ENCODE measurements around the gene PRPF40B.

Gene PRPF40B

DNA sequence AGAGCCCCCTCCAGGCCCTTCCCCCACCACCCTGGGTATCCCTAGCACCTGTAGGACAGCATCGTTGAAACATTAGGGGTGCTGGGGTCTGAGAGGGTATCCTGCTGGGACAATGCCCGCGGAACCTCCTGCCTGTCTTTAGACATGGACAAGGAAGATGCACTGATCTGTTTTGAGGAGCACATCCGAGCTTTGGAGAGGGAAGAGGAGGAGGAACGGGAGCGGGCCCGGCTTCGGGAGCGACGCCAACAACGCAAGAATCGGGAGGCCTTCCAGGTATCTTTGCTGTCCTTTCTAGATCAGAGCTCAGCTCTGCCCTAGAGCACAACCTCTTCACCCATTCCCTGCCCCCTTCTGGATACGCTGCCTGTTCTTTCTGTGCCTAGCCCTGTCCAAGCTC, 13.2 kb downstream of the PRPF40B start:
- in situ Hi-C loops (cut with MboI; ENCODE audit: low sequenced_read_pairs), result no loop called here
- Histone ChIP-seq H3K4me1 (no peaks in the 10 kb centered on the region), H3K9me3 (no peaks in the 10 kb centered on the region), H3K36me3 (replicated peaks) (peaks cover 7% of the 10 kb centered on the region; the same call in 1 of the 2 replicates), H3K4me3 (no peak overlapping the region), H3K27me3 (ENCODE audit: low read depth) (no peaks in the 10 kb centered on the region)
- no peak for DNase-seq (ENCODE audit: low spot score in 2 of 2)

DNA sequence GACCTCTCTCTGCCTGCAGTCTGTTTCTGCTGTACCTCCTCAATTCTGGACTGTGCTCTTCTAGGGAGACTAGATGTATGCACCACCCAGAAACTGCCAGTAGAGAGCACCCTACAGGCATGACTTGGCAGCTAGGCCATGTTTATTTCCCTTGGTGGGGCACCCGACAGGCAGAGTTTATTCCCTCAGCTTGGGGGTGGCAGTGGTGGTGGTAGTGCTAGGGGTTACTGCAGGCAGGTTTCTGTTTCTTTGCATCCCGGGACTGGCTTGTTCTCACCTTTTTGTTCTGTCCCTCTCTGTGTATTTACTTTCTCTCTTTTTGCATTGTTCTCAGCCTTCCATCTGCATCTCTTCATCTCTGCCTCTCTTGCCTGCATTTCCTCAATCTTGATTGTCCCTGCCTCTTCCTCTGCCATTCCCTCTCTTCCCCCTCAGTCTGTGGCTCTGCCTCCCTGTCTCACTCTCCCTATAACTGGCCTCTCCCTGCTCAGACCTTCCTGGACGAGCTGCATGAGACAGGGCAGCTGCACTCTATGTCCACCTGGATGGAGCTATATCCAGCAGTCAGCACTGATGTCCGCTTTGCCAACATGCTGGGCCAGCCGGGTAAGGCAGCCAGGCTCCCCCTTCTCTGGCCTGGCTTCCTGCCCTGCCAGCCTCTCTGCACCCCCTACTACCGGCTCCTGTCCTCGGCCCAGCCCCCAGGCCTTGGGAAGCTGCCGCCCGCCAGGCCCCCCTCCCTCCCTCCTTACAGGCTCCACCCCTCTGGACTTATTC, 13.8 kb downstream of the PRPF40B start:
- Histone ChIP-seq H3K4me3 (no peak overlapping the region), H3K36me3 (replicated peaks) (peaks cover 7% of the 10 kb centered on the region; the same call in 1 of the 2 replicates), H3K4me1 (no peaks in the 10 kb centered on the region), H3K9me3 (no peaks in the 10 kb centered on the region), H3K27me3 (ENCODE audit: low read depth) (no peaks in the 10 kb centered on the region)
- peak; percentile 52 to 66 for DNase-seq (ENCODE audit: low spot score in 2 of 2)
- in situ Hi-C loops (cut with MboI; ENCODE audit: low sequenced_read_pairs), result no loop called here

DNA sequence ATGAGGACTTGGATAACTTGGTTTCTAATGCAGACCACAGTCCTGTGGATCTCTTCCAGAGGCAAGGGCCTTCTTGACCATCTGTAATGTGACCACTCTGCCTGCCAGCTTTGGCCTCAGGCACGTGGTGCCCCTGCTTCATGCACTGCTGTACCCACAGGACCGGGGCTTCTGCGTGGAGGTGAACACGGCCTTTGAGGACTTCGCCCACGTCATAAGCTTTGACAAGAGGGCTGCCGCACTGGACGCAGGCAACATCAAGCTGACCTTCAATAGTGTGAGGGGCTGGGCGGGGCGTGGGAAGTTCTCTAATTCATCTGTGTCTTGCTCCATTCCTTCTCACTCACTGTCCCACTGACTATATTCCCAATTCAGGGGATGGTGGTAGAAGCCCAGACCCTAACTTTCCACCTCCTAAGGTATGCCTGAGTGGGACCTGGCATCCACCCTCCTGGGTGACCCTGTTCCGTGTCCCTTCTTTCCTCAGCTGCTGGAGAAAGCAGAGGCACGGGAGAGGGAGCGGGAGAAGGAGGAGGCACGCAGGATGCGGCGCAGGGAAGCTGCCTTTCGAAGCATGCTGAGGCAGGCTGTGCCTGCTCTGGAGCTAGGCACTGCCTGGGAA, 18.5 kb downstream of the PRPF40B start:
- Histone ChIP-seq H3K4me1 (no peaks in the 10 kb centered on the region), H3K4me3 (no peak overlapping the region)
- in situ Hi-C loops (cut with MboI; ENCODE audit: low sequenced_read_pairs), result loop anchor here (5.0 kb wide), 1 partner anchor 65 kb away; the partner anchor contains the start of gene FMNL3

DNA sequence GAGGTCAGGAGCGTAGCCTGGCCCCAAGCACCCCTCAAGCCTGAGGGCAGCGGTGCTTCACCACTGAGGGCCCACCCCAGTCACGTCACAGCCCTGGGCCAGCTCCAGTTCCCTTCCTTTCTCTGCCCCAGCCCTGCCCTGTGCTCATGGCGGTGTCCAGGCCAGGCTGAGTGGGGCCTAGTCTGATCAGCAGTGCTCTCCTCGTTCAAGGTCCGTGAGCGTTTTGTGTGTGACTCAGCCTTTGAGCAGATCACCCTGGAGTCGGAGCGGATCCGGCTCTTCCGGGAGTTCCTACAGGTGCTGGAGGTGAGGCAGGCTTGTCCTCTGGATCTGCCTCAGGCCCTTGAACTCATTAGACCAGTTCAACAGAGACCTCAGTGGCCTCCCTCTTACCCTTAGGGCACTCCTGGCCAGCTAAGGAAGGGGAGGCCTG, 19.0 kb downstream of the PRPF40B start:
- H3K4me3 ChIP-seq, result no peak overlapping the region
- peaks cover 19% of the 10 kb centered on the region for H3K36me3 ChIP-seq (replicated peaks)
- DNase-seq (ENCODE audit: low spot score in 2 of 2), result no peak
- H3K4me1 ChIP-seq, result no peaks in the 10 kb centered on the region
- in situ Hi-C loops (cut with MboI; ENCODE audit: low sequenced_read_pairs), result loop anchor here (5.0 kb wide), 1 partner anchor 65 kb away; the partner anchor contains the start of gene FMNL3
- no peaks in the 10 kb centered on the region for H3K27me3 ChIP-seq (ENCODE audit: low read depth)
- no peaks in the 10 kb centered on the region for H3K9me3 ChIP-seq

More for the DNA sequence above, 18.5 kb downstream of the PRPF40B start:
- Histone ChIP-seq H3K27me3 (ENCODE audit: low read depth) (no peaks in the 10 kb centered on the region), H3K9me3 (no peaks in the 10 kb centered on the region), H3K36me3 (replicated peaks) (peaks cover 19% of the 10 kb centered on the region)
- no peak for DNase-seq (ENCODE audit: low spot score in 2 of 2)

DNA sequence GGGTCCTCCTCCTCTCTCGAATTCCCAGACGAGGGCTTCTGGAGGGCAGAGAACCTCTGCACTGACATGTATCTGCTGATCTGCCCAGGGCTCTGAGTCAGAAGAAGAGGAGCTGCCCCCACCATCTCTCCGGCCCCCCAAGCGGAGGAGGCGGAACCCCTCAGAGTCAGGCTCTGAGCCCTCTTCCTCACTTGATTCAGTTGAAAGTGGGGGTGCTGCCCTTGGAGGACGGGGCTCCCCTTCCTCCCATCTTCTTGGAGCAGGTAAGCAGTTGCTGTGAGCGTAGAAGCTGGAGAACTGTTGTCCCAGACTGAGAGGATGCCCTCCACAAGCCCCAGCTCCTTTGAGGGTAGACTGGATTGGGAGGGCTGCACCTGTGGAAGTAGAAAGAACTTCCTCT, 19.8 kb downstream of the PRPF40B start:
- no peaks in the 10 kb centered on the region for H3K9me3 ChIP-seq
- in situ Hi-C loops (cut with MboI; ENCODE audit: low sequenced_read_pairs), result loop anchor here (5.0 kb wide), 1 partner anchor 64 kb away; the partner anchor contains the start of gene FMNL3
- peaks cover 15% of the 10 kb centered on the region for H3K36me3 ChIP-seq (replicated peaks)
- H3K4me1 ChIP-seq, result no peaks in the 10 kb centered on the region
- no peak overlapping the region for H3K4me3 ChIP-seq
- no peaks in the 10 kb centered on the region for H3K27me3 ChIP-seq (ENCODE audit: low read depth)
- no peak for DNase-seq (ENCODE audit: low spot score in 2 of 2)

DNA sequence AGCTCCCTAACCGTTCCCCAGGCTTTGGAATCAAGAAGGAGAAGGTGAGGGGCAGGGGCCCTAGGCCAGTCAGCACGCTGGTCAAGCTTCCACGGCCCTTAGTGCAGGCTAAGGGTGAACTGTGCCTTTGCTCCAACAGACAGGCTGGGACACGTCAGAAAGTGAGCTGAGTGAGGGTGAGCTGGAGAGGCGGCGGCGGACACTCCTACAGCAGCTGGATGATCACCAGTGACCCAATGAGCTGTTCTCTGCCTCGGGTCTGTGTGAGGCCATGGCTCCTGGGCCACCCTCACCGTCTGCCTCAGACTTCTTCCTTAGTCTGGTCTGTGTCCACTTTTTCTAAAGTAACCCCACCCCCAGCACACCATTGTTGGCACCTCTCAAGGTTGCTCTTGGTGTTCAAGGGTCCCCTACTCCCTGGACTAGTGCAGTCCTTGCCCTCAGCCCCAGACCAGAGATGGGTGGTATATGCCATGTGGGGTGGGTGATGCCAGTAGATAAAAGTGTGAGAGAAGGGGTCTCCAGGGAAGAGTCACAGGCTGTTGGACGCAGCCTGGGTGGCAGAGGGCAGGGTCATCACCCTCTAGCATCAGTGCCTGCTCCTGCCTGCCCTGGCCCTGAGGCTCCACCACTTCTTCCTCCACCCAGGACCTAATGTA, 20.7 kb downstream of the PRPF40B start:
- no peaks in the 10 kb centered on the region for H3K9me3 ChIP-seq
- no peak for DNase-seq (ENCODE audit: low spot score in 2 of 2)
- in situ Hi-C loops (cut with MboI; ENCODE audit: low sequenced_read_pairs), result loop anchor here (5.0 kb wide), 1 partner anchor 63 kb away; the partner anchor contains the start of gene FMNL3
- H3K36me3 ChIP-seq (replicated peaks), result peaks cover 13% of the 10 kb centered on the region
- no peaks in the 10 kb centered on the region for H3K27me3 ChIP-seq (ENCODE audit: low read depth)
- no peak overlapping the region for H3K4me3 ChIP-seq
- no peaks in the 10 kb centered on the region for H3K4me1 ChIP-seq

DNA sequence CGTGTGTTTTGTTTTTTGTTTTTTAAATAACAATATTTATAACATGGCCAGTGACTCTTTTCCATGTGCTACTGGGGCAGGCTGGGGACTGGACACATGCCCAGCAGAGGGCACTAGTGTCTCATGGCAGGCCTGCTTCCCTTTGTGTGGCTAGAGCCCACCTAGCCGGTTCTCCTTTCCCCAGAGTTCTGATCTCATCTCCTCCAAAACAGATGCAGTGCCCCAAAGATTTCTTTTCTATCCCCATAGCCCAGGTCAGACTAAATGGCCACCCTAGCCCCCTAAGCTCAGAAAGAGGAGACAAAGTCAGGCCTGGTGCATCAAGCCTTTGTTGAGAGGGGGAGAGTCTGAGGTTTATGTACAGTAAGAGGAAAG, 21.2 kb downstream of the PRPF40B start:
- DNase-seq (ENCODE audit: low spot score in 2 of 2), result peak; percentile 58 to 81
- in situ Hi-C loops (cut with MboI; ENCODE audit: low sequenced_read_pairs), result loop anchor here (5.0 kb wide), 1 partner anchor 63 kb away; the partner anchor contains the start of gene FMNL3

DNA sequence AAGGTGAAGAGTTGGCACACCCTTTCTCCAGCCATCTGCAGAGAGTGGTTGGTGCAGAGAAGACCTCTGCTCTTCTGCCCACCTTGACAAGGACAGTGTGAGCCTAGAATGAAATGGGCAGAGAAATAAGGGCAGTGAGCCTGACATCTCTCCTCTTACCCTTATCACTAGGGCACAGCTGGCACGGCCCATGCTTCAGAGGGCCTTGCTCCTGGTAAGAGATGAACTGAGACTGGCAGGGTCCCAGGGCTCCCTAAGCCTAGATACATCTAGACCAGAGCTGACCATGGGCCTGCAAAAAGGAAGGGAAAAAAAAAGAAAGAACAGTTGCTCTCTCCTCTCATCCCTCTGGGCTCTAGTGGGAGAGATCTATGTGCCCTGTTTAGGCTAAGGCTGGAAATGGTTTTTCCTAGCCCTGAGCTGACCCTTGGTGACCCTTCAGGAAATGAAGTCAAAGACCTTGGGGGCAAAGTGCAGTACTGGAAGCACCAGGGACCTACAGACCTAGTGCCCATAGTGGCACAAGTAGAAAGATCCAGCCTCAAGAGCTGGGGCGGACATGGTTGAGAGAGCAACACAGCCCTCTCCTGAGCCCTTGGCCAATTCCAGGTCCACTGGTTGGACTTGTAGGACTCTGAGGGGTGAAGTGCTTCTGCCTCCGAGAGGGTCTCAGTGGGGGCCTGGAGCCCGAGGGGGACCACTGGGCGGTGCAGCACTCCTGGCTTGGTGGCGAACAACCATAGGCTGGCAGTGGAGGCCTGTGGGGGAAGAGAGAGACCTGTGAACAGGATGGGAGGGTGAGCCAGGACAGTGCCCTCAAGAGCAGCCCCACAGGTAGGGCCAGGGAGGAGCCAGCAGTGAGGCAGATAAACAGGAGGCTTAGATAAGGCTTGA, 22.0 kb downstream of the PRPF40B start:
- no peak overlapping the region for H3K4me3 ChIP-seq
- no peaks in the 10 kb centered on the region for H3K27me3 ChIP-seq (ENCODE audit: low read depth)
- in situ Hi-C loops (cut with MboI; ENCODE audit: low sequenced_read_pairs), result no loop called here
- no peaks in the 10 kb centered on the region for H3K4me1 ChIP-seq
- peaks cover 13% of the 10 kb centered on the region for H3K36me3 ChIP-seq (replicated peaks)
- DNase-seq (ENCODE audit: low spot score in 2 of 2), result no peak
- no peaks in the 10 kb centered on the region for H3K9me3 ChIP-seq

More for the DNA sequence above, 21.2 kb downstream of the PRPF40B start:
- no peak overlapping the region for H3K4me3 ChIP-seq
- no peaks in the 10 kb centered on the region for H3K4me1 ChIP-seq
- no peaks in the 10 kb centered on the region for H3K27me3 ChIP-seq (ENCODE audit: low read depth)
- no peaks in the 10 kb centered on the region for H3K9me3 ChIP-seq
- H3K36me3 ChIP-seq (replicated peaks), result peaks cover 13% of the 10 kb centered on the region

DNA sequence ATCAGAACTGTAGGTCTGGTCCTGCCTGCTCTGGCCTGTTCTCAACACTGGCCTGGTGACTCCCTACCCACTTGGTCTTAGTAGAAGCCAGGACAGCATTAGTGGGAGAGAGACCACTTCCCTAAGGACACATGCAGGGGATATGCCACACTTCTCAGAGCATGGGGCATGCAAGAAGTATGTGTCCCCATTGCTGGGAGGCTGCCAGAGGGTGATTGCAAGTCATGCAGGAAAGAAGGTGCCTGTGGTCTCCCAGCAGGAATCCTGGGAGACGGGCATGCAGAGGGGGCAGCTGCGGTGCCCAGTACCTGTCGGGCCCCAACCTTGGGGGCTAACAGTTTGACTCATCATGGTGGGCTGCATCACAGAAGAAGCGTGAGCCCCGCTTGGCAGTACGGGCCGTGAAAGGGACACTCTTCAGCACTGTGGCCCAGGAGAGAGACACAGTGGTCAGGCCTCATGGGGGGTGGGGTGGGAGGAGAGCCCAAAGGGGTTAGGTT, 23.0 kb downstream of the PRPF40B start:
- H3K27me3 ChIP-seq (ENCODE audit: low read depth), result no peaks in the 10 kb centered on the region
- H3K4me1 ChIP-seq, result no peaks in the 10 kb centered on the region
- H3K4me3 ChIP-seq, result no peak overlapping the region
- H3K9me3 ChIP-seq, result no peaks in the 10 kb centered on the region
- no peak for DNase-seq (ENCODE audit: low spot score in 2 of 2)
- in situ Hi-C loops (cut with MboI; ENCODE audit: low sequenced_read_pairs), result no loop called here
- peaks cover 13% of the 10 kb centered on the region for H3K36me3 ChIP-seq (replicated peaks)

DNA sequence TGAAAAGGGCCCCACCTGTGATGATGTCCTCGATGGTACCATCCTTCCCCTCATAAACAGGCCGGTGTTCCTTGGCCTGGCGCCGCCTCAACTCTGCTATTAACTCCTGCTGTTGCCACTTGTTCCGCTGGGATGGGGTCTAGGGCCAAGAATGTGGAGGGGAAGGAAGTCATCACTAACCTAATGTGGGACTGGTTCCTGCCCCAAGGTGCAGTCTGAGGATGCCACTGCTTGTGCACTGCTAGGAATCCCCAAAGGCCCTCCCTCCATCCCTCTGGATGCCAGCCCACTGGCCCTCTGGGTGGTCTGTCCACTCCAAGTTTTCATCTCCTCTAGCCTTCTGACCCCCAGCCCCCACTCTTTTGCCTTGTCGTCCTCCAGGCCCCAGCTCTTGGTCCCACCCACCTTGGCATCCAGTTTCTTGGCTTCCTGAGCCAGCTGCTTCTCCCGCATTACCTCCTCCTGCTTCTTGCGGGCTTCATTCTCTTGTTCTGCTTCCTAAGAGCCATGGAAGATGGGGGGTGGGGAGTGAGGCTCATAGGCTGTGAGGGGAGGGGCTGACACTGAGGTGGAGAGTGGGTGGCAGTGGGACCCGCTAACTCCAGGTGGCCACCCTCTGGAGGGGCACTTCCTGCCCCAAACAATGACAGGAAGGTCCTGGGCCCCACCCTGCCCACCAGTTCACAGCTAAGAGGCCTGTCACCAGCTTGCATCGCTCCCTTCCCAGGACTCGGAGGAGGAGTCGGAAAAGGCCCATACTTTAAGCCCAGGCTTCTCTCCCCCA, 23.7 kb downstream of the PRPF40B start:
- in situ Hi-C loops (cut with MboI; ENCODE audit: low sequenced_read_pairs), result no loop called here
- H3K4me1 ChIP-seq, result no peaks in the 10 kb centered on the region

DNA sequence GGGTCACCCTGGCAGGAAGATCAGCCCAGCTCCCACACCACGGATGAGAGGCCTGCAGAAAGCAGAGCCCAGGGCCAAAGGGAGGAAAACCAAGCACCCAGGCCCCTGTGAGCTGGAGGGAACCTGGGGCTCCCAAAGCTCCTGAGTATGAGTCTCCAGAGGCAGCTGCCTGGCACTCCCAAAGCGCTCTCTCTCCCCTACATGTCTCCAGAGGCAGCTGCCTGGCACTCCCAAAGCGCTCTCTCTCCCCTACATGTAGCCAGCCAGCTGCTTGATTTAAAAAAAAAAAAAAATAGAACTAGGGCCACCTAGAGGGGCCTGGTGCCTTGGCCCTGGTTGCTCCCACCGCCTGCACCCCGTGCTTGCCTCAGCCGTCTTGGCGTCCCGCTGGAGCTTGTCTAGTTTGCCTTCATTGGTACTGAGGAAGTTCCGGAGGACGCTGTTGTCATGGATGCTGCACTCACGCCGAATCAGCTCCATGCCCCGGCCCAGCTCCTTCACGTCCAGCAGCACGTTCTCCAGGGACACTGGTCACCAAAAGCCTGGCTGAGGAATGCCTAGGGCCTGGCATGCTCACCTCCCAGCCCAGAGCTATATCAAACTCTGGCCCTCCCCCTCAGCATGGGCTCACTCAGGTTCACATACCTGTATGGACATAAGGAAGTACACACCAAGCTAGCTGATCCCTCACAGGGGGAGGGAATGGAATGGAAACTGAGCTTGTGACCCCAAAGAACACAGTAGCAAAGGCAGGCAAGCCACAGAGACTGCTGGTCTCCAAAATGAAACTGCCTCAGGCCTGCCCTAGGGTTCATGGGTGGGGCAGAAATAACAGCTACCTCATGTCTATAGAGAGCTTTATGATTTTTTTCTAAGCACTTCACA, 24.7 kb downstream of the PRPF40B start:
- in situ Hi-C loops (cut with MboI; ENCODE audit: low sequenced_read_pairs), result no loop called here

More for the DNA sequence above, 23.7 kb downstream of the PRPF40B start:
- H3K4me3 ChIP-seq, result no peak overlapping the region
- H3K27me3 ChIP-seq (ENCODE audit: low read depth), result no peaks in the 10 kb centered on the region
- no peaks in the 10 kb centered on the region for H3K9me3 ChIP-seq
- DNase-seq (ENCODE audit: low spot score in 2 of 2), result no peak
- H3K36me3 ChIP-seq (replicated peaks), result peaks cover 13% of the 10 kb centered on the region

DNA sequence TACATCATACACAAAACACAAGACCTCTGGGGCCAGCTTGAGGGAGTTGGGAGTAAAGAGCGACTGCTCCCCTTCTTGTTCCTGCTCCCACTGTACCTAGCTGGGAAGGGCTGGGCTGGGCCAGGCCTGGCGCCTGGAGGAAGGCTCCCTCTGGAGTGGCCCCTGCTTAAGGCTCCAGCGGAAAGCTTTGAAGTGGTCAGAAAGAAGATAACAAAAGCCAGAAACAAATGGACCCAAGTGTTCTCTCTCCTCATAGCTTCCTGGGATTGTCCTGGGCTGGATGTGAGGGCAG, 25.3 kb downstream of the PRPF40B start:
- in situ Hi-C loops (cut with MboI; ENCODE audit: low sequenced_read_pairs), result no loop called here
- Histone ChIP-seq H3K4me1 (no peaks in the 10 kb centered on the region), H3K4me3 (no peak overlapping the region), H3K36me3 (replicated peaks) (peaks cover 13% of the 10 kb centered on the region), H3K9me3 (no peaks in the 10 kb centered on the region), H3K27me3 (ENCODE audit: low read depth) (no peaks in the 10 kb centered on the region)
- DNase-seq (ENCODE audit: low spot score in 2 of 2), result no peak

More for the DNA sequence above, 24.7 kb downstream of the PRPF40B start:
- DNase-seq (ENCODE audit: low spot score in 2 of 2), result no peak
- H3K36me3 ChIP-seq (replicated peaks), result peaks cover 13% of the 10 kb centered on the region
- no peaks in the 10 kb centered on the region for H3K27me3 ChIP-seq (ENCODE audit: low read depth)
- no peaks in the 10 kb centered on the region for H3K4me1 ChIP-seq
- H3K4me3 ChIP-seq, result no peak overlapping the region
- no peaks in the 10 kb centered on the region for H3K9me3 ChIP-seq

Data from HAP-1 (cell line).